Liver (tissue), 9 donors: ENCODE data around the gene PARP12. TPM values are rescaled to one million over a fixed set of nuclear protein-coding genes. Genes with fewer than 3 reads are reported as not detected.

Source experiments
- DNase-seq: peaks from one replicate; pipeline ENCODE4 v3.0.0-alpha.2; 2017; ENCODE audit warnings: low spot score
- H3K27ac ChIP-seq, 2 donors: one replicate each; pipeline ENCODE4 v1.7.0; 2013; ENCODE audit warnings: inconsistent platforms in 2 of 2, low read length in 2 of 2, control low read depth in 1 of 2, low read depth in 1 of 2, mild to moderate bottlenecking in 1 of 2
- H3K27me3 ChIP-seq, 4 donors: one replicate each; pipeline versions ENCODE4 v1.6.1 to v1.7.0; 2013; ENCODE audit warnings: low read length in 3 of 4, inconsistent platforms in 1 of 4, mild to moderate bottlenecking in 1 of 4, moderate library complexity in 1 of 4; ENCODE audit not compliant: control insufficient read depth in 4 of 4, insufficient read depth in 4 of 4
- H3K36me3 ChIP-seq, 4 donors: one replicate each; pipeline versions ENCODE4 v1.6.1 to v1.7.0; 2013; ENCODE audit warnings: low read length in 3 of 4, mild to moderate bottlenecking in 3 of 4, low read depth in 1 of 4, moderate library complexity in 1 of 4; ENCODE audit not compliant: control insufficient read depth in 4 of 4, insufficient read depth in 3 of 4
- H3K4me1 ChIP-seq, 4 donors: one replicate each; pipeline versions ENCODE4 v1.6.1 to v1.7.0; 2013; ENCODE audit warnings: low read length in 3 of 4, mild to moderate bottlenecking in 3 of 4, moderate library complexity in 1 of 4; ENCODE audit not compliant: control insufficient read depth in 4 of 4, insufficient read depth in 4 of 4
- H3K4me3 ChIP-seq, 3 donors: one replicate each; pipeline versions ENCODE4 v1.6.1 to v1.7.0; 2013; ENCODE audit warnings: low read length in 3 of 3, control low read depth in 1 of 3, low read depth in 1 of 3, mild to moderate bottlenecking in 1 of 3
- H3K9ac ChIP-seq, 2 donors: one replicate each; pipeline ENCODE4 v1.7.0; 2013; ENCODE audit warnings: low read length in 2 of 2, mild to moderate bottlenecking in 2 of 2, moderate library complexity in 2 of 2, control low read depth in 1 of 2, low read depth in 1 of 2
- H3K9me3 ChIP-seq, 4 donors: one replicate each; pipeline versions ENCODE4 v1.6.1 to v1.7.0; 2013; ENCODE audit warnings: low read length in 3 of 4; ENCODE audit not compliant: control insufficient read depth in 4 of 4
- FOXA1 ChIP-seq: IDR thresholded peaks from 2 replicates; pipeline ENCODE4 v1.6.1; 2016; ENCODE audit warnings: antibody characterized with exemption
- FOXA2 ChIP-seq: IDR thresholded peaks from 2 replicates; pipeline ENCODE4 v1.6.1; 2016; ENCODE audit warnings: antibody characterized with exemption
- GABPA ChIP-seq, 2 donors: IDR thresholded peaks in 1 of 2; conservative IDR thresholded peaks in 1 of 2; 2 replicates each; pipeline ENCODE4 v1.6.1; 2016; ENCODE audit warnings: antibody characterized with exemption in 2 of 2, mild to moderate bottlenecking in 1 of 2, moderate library complexity in 1 of 2
- HNF4A ChIP-seq, 2 donors: conservative IDR thresholded peaks; 2 replicates each; pipeline ENCODE4 v1.6.1; 2016; ENCODE audit warnings: antibody characterized with exemption in 2 of 2, mild to moderate bottlenecking in 2 of 2
- HNF4G ChIP-seq: IDR thresholded peaks from 2 replicates; pipeline ENCODE4 v1.6.1; 2016; ENCODE audit warnings: antibody characterized with exemption
- NR2F2 ChIP-seq: IDR thresholded peaks from 2 replicates; pipeline ENCODE4 v1.6.1; 2016; ENCODE audit warnings: antibody characterized with exemption
- SP1 ChIP-seq: IDR thresholded peaks from 2 replicates; pipeline ENCODE4 v1.6.1; 2018; ENCODE audit warnings: antibody characterized with exemption, mild to moderate bottlenecking
- TAF1 ChIP-seq: conservative IDR thresholded peaks from 2 replicates; pipeline ENCODE4 v1.6.1; 2016; ENCODE audit warnings: antibody characterized with exemption, mild to moderate bottlenecking
- YY1 ChIP-seq: IDR thresholded peaks from 2 replicates; pipeline ENCODE4 v1.6.1; 2016; ENCODE audit warnings: antibody characterized with exemption, mild to moderate bottlenecking
- WGBS: extraction: QIAGEN DNeasy Blood & Tissue Kit; methylation state at CpG from one replicate; pipeline ENCODE4 v1.1.7; 2013; 5-methylcytosine and 5-hydroxymethylcytosine counted together
- polyA plus RNA-seq, 2 donors: library from polyadenylated mRNA; stranded (reverse) in 1 of 2; unstranded in 1 of 2; fragments of 200-250 nt in 1 of 2; fragments of >200 nt in 1 of 2; fragmentation: Nextera tagmentation in 1 of 2; extraction: Ambion mirVana in 1 of 2; gene quantifications; one replicate each; pipeline versions ENCODE4 v1.2.1 to v1.2.3, GENCODE V29; 2013 to 2015
- total RNA-seq, 2 donors: library from RNA; depleted of rRNA; stranded (reverse); fragments of >200 nt; gene quantifications; one replicate each; pipeline ENCODE4 v1.2.3, GENCODE V29; 2014
- TF ChIP-seq, protein P1 (sequence below): IDR thresholded peaks from 2 replicates; pipeline ENCODE4 v1.6.1; 2016; ENCODE audit warnings: antibody characterized with exemption
- TF ChIP-seq, protein P2 (sequence below): IDR thresholded peaks from 2 replicates; pipeline ENCODE4 v1.6.1; 2016; ENCODE audit warnings: antibody characterized with exemption, mild to moderate bottlenecking
- TF ChIP-seq, protein P3 (sequence below): IDR thresholded peaks from 2 replicates; pipeline ENCODE4 v1.6.1; 2016; ENCODE audit warnings: antibody characterized with exemption
- TF ChIP-seq, protein P4 (sequence below): IDR thresholded peaks from 2 replicates; pipeline ENCODE4 v1.6.1; 2016; ENCODE audit warnings: antibody characterized with exemption
- TF ChIP-seq, protein P5 (sequence below): fragments of 150-350 bp; IDR thresholded peaks from 2 replicates; pipeline ENCODE4 v1.5.1; 2017; ENCODE audit warnings: improper control_type of control experiment, low read depth, low read length; ENCODE audit not compliant: missing input control
- donor health status: healthy.
- donor health status: healthy.
- donor health status: healthy.
- donor health status: healthy.
- donor health status: healthy.

The PARP12 gene
- total and polyA plus RNA-seq, 4 donors, result 13.3 to 32.7 (median 19.8) TPM

DNA sequence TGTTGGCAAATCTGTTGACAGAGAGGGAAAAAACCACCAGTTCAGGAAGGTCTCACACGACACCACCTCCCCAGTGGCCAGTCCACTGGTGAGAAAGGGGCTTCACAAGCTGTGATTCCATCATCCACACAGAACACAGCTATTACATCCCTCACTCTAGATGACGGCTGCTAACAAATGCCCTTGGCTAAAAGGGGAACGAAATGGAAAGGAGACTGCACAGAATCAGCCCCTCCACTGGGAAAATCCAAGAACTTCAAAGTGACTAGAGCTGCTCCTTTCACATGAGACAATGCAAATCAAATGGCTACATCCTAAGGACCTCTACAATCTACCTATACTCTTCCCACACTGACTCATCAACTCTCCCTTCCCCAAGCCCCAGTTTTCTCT, 5.6 kb downstream of the PARP12 start:
- H3K9me3 ChIP-seq, result no peaks in the 10 kb centered on the region
- TF ChIP-seq YY1 (no peak), HNF4A (conservative IDR thresholded peaks at IDR 0.05) (no peak), SP1 (no peak), FOXA1 (no peak), HNF4G (no peak)
- TF ChIP-seq, protein P1, sequence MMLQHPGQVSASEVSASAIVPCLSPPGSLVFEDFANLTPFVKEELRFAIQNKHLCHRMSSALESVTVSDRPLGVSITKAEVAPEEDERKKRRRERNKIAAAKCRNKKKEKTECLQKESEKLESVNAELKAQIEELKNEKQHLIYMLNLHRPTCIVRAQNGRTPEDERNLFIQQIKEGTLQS, result no peak
- TF ChIP-seq, protein P2, sequence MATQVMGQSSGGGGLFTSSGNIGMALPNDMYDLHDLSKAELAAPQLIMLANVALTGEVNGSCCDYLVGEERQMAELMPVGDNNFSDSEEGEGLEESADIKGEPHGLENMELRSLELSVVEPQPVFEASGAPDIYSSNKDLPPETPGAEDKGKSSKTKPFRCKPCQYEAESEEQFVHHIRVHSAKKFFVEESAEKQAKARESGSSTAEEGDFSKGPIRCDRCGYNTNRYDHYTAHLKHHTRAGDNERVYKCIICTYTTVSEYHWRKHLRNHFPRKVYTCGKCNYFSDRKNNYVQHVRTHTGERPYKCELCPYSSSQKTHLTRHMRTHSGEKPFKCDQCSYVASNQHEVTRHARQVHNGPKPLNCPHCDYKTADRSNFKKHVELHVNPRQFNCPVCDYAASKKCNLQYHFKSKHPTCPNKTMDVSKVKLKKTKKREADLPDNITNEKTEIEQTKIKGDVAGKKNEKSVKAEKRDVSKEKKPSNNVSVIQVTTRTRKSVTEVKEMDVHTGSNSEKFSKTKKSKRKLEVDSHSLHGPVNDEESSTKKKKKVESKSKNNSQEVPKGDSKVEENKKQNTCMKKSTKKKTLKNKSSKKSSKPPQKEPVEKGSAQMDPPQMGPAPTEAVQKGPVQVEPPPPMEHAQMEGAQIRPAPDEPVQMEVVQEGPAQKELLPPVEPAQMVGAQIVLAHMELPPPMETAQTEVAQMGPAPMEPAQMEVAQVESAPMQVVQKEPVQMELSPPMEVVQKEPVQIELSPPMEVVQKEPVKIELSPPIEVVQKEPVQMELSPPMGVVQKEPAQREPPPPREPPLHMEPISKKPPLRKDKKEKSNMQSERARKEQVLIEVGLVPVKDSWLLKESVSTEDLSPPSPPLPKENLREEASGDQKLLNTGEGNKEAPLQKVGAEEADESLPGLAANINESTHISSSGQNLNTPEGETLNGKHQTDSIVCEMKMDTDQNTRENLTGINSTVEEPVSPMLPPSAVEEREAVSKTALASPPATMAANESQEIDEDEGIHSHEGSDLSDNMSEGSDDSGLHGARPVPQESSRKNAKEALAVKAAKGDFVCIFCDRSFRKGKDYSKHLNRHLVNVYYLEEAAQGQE, result no peak
- TF ChIP-seq, protein P3, sequence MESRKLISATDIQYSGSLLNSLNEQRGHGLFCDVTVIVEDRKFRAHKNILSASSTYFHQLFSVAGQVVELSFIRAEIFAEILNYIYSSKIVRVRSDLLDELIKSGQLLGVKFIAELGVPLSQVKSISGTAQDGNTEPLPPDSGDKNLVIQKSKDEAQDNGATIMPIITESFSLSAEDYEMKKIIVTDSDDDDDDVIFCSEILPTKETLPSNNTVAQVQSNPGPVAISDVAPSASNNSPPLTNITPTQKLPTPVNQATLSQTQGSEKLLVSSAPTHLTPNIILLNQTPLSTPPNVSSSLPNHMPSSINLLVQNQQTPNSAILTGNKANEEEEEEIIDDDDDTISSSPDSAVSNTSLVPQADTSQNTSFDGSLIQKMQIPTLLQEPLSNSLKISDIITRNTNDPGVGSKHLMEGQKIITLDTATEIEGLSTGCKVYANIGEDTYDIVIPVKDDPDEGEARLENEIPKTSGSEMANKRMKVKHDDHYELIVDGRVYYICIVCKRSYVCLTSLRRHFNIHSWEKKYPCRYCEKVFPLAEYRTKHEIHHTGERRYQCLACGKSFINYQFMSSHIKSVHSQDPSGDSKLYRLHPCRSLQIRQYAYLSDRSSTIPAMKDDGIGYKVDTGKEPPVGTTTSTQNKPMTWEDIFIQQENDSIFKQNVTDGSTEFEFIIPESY, result no peak
- TF ChIP-seq, protein P4, sequence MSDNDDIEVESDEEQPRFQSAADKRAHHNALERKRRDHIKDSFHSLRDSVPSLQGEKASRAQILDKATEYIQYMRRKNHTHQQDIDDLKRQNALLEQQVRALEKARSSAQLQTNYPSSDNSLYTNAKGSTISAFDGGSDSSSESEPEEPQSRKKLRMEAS, result no peak
- TF ChIP-seq, protein P5, sequence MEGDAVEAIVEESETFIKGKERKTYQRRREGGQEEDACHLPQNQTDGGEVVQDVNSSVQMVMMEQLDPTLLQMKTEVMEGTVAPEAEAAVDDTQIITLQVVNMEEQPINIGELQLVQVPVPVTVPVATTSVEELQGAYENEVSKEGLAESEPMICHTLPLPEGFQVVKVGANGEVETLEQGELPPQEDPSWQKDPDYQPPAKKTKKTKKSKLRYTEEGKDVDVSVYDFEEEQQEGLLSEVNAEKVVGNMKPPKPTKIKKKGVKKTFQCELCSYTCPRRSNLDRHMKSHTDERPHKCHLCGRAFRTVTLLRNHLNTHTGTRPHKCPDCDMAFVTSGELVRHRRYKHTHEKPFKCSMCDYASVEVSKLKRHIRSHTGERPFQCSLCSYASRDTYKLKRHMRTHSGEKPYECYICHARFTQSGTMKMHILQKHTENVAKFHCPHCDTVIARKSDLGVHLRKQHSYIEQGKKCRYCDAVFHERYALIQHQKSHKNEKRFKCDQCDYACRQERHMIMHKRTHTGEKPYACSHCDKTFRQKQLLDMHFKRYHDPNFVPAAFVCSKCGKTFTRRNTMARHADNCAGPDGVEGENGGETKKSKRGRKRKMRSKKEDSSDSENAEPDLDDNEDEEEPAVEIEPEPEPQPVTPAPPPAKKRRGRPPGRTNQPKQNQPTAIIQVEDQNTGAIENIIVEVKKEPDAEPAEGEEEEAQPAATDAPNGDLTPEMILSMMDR, result no peak
- H3K36me3 ChIP-seq, result peaks cover 0 to 6% (median 5%) of the 10 kb centered on the region in 4 donors
- peaks cover 6 to 25% (median 17%) of the 10 kb centered on the region in 4 donors for H3K4me1 ChIP-seq
- WGBS, result 98% methylated on average over 3 of the region's 3 CpGs
- H3K9ac ChIP-seq, result no peak overlapping the region
- no peak overlapping the region for H3K27ac ChIP-seq
- no peak for DNase-seq
- no peaks in the 10 kb centered on the region for H3K27me3 ChIP-seq
- no peak overlapping the region for H3K4me3 ChIP-seq

DNA sequence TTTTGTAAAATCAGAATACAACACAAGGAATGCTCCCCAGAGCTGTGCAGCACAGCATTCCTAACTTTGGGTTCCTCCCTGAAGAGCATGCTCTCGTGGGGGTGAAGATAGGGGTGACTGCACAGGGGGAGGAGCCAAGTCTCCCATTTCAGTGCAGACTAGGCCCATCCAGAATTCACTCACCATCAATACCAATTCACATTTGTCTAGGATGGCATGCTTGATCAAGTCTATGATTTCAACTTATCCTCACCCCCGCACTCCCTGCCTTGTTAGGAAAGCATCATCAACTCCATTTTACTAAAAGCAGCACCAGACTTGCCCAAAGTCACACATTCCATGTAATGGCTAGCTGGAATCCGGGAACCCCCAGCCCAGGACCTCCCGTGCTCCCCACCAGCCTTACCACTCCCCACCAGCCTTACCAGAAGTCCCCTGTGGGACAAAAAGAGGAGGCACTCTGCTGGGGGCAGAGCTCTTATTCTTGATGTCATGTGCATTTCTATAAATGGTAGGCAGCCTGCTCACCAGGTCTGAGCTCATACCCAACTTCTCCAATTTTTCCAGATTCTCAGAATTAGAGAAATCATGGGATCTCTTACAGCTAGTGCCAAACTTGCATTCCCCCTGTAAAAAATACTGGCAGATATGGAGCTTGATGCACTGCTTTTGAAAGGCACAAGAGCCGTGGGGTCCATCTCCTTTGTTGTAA, 6.2 kb downstream of the PARP12 start:
- H3K36me3 ChIP-seq, result peaks cover 0 to 6% (median 5%) of the 10 kb centered on the region in 4 donors
- WGBS, result 97% methylated on average over 5 of the region's 5 CpGs
- H3K9ac ChIP-seq, result no peak overlapping the region
- H3K27me3 ChIP-seq, result no peaks in the 10 kb centered on the region
- no peak overlapping the region for H3K4me3 ChIP-seq
- no peak for DNase-seq
- H3K9me3 ChIP-seq, result no peaks in the 10 kb centered on the region
- peaks cover 6 to 24% (median 15%) of the 10 kb centered on the region in 4 donors for H3K4me1 ChIP-seq
- TF ChIP-seq HNF4G (no peak), GABPA (IDR thresholded peaks at IDR 0.05 in 1 of 2, conservative IDR thresholded peaks at IDR 0.05 in 1 of 2) (no peak), FOXA1 (no peak), TAF1 (no peak), FOXA2 (no peak), NR2F2 (no peak)
- TF ChIP-seq, protein P2, result no peak
- TF ChIP-seq, protein P3, result no peak
- H3K27ac ChIP-seq, result no peak overlapping the region
